Body of pancreas (tissue), 4 donors: ENCODE data around the gene TRIM28.

ENCODE experiments used
- CTCF ChIP-seq, 7 experiments: fragments of 450-650 bp in 4 of 7; fragments of 200-600 bp in 3 of 7; sonication (generic) in 3 of 7; IDR thresholded peaks; one replicate each; pipeline ENCODE4 v1.5.1; 2016 to 2019; ENCODE audit warnings: antibody characterized with exemption in 7 of 7
- POLR2A ChIP-seq, 3 donors: fragments of 450-650 bp; IDR thresholded peaks; one replicate each; pipeline ENCODE4 v1.6.1; 2016; ENCODE audit warnings: antibody characterized with exemption in 3 of 3, mild to moderate bottlenecking in 2 of 3

DNA sequence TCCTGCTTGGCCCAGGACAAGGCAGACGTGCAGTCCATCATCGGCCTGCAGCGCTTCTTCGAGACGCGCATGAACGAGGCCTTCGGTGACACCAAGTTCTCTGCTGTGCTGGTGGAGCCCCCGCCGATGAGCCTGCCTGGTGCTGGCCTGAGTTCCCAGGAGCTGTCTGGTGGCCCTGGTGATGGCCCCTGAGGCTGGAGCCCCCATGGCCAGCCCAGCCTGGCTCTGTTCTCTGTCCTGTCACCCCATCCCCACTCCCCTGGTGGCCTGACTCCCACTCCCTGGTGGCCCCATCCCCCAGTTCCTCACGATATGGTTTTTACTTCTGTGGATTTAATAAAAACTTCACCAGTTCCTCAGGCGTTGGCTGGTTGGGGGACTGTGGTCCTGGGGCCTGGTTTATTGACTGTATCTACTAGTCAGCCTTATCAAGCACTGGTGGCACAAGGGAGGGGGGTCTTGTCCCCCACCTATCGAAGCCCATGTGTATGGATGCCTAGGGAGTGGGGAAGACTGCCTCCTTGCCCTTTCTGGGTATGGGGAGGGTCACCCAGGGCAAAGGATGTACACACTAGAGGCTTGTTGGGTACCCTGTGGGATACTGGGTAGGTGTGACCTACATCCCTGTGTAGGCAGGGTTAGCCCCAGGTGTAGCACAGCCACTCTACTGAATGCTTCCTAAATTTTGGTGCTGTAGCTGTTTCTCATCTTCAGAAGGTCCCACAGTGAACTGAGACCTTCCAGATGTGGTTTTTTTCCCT lies 6.7 kb downstream of the TRIM28 start:
- TF ChIP-seq CTCF (IDR thresholded peaks at IDR 0.05) (no peak), POLR2A (IDR thresholded peaks at IDR 0.05) (no peak)
